Renal cortex interstitium (tissue), 11 donors: ENCODE results near the gene TTN. TPM values are rescaled to one million over a fixed set of nuclear protein-coding genes. Genes with fewer than 3 reads are reported as not detected.
"Not testable (repeated sequence)": the region's sequence is repeated elsewhere in the genome, so short reads cannot be mapped to it uniquely, and the experiment has no call there.

ENCODE experiments used
- DNase-seq, 11 donors: peaks; one replicate each; pipeline ENCODE4 v3.0.0-alpha.2; 2013; ENCODE audit warnings: low read depth in 9 of 11, low spot score in 4 of 11; ENCODE audit errors: extremely low read depth in 1 of 11
- polyA plus RNA-seq, 3 donors: library from polyadenylated mRNA; unstranded; fragments of 120-200 nt; gene quantifications; one replicate each; pipeline ENCODE4 v1.2.1, GENCODE V29; 2013; ENCODE audit not compliant: insufficient read length in 3 of 3

The TTN gene
- polyA plus RNA-seq, 3 donors, result 0.93 to 1.2 (median 1.2) TPM

- no peak for DNase-seq
These were observed 106.3 kb downstream of the TTN start for GRCh38 chr2:178700922-178701342.

GRCh38 chr2:178700136-178700535 lies 107.1 kb downstream of the TTN start:
- DNase-seq, result no peak

- no peak for DNase-seq
These were observed 114.4 kb downstream of the TTN start for GRCh38 chr2:178692845-178693244.

- no peak for DNase-seq
These were observed 117.4 kb downstream of the TTN start for GRCh38 chr2:178689808-178690207.

GRCh38 chr2:178683877-178684276 lies 123.3 kb downstream of the TTN start:
- DNase-seq, result no peak

GRCh38 chr2:178681081-178681480 lies 126.1 kb downstream of the TTN start:
- no peak for DNase-seq

GRCh38 chr2:178679891-178680290 lies 127.3 kb downstream of the TTN start:
- no peak for DNase-seq

- DNase-seq, result no peak
These were observed 129.6 kb downstream of the TTN start for GRCh38 chr2:178677599-178677998.

GRCh38 chr2:178676046-178676445 lies 131.2 kb downstream of the TTN start:
- DNase-seq, result no peak

- DNase-seq, result no peak
These were observed 133.1 kb downstream of the TTN start for GRCh38 chr2:178674122-178674521.

GRCh38 chr2:178666458-178666857 lies 140.8 kb downstream of the TTN start:
- DNase-seq, result no peak

- DNase-seq, result not testable (repeated sequence)
These were observed 148.7 kb downstream of the TTN start for GRCh38 chr2:178658480-178658879.

- DNase-seq, result no peak
These were observed 156.7 kb downstream of the TTN start for GRCh38 chr2:178650554-178650953.

GRCh38 chr2:178644919-178645318 lies 162.3 kb downstream of the TTN start:
- no peak for DNase-seq

- DNase-seq, result no peak
These were observed 165.7 kb downstream of the TTN start for GRCh38 chr2:178641498-178641897.

- no peak for DNase-seq
These were observed 171.3 kb downstream of the TTN start for GRCh38 chr2:178635897-178636296.

- no peak for DNase-seq
These were observed 174.5 kb downstream of the TTN start for GRCh38 chr2:178632729-178633128.

- no peak for DNase-seq
These were observed 176.6 kb downstream of the TTN start for GRCh38 chr2:178630581-178630980.

GRCh38 chr2:178629463-178629862 lies 177.8 kb downstream of the TTN start:
- no peak for DNase-seq

GRCh38 chr2:178628605-178629004 lies 178.6 kb downstream of the TTN start:
- DNase-seq, result no peak

GRCh38 chr2:178627401-178627800 lies 179.8 kb downstream of the TTN start:
- no peak for DNase-seq

- DNase-seq, result no peak
These were observed 191.3 kb downstream of the TTN start for GRCh38 chr2:178615969-178616368.
